Common myeloid progenitor, CD34-positive (primary cell): ENCODE results near the gene OR2T8.

Source experiments
- CTCF ChIA-PET: fragments of 350-600 bp; sonication (Branson Sonifier 250); formaldehyde crosslinking; loops from one replicate; lab custom pipeline; 2021; ENCODE audit warnings: antibody characterized with exemption; lab: Charles Lee
- POLR2A ChIA-PET: fragments of 350-600 bp; sonication (Branson Sonifier 250); formaldehyde crosslinking; loops from one replicate; lab custom pipeline; 2021; ENCODE audit warnings: antibody characterized with exemption; lab: Charles Lee
- DNase-seq, 3 donors: peaks; one replicate each; pipeline versions ENCODE4 v3.0.0 to v3.0.0-alpha.2; 2013
- H3K27ac ChIP-seq, 2 experiments: 1 replicate in 1 of 2; 2 replicates in 1 of 2; pipeline ENCODE4 v1.7.0; 2013; ENCODE audit warnings: inconsistent platforms in 2 of 2, low read length in 2 of 2, mild to moderate bottlenecking in 2 of 2, low read depth in 1 of 2, moderate library complexity in 1 of 2; ENCODE audit not compliant: severe bottlenecking in 2 of 2, insufficient read depth in 1 of 2, poor library complexity in 1 of 2
- H3K27me3 ChIP-seq, 5 experiments: replicated peaks in 2 of 5; 1 replicate in 3 of 5; 2 replicates in 2 of 5; pipeline versions ENCODE4 v1.6.1 to v1.7.0; 2013; ENCODE audit warnings: low read length in 4 of 5, mild to moderate bottlenecking in 2 of 5, moderate library complexity in 2 of 5, inconsistent platforms in 1 of 5; ENCODE audit not compliant: insufficient read depth in 5 of 5, control insufficient read depth in 4 of 5
- H3K36me3 ChIP-seq, 4 experiments: 1 replicate in 2 of 4; 2 replicates in 2 of 4; pipeline versions ENCODE4 v1.6.1 to v1.7.0; 2013; ENCODE audit warnings: low read length in 3 of 4, control low read depth in 1 of 4, mild to moderate bottlenecking in 1 of 4; ENCODE audit not compliant: control insufficient read depth in 4 of 4, insufficient read depth in 4 of 4
- H3K4me1 ChIP-seq, 4 experiments: 1 replicate in 3 of 4; 2 replicates in 1 of 4; pipeline versions ENCODE4 v1.6.1 to v1.7.1; 2013; ENCODE audit warnings: low read length in 3 of 4, mild to moderate bottlenecking in 3 of 4, control low read depth in 1 of 4, inconsistent platforms in 1 of 4, moderate library complexity in 1 of 4; ENCODE audit not compliant: control insufficient read depth in 4 of 4, insufficient read depth in 4 of 4; ENCODE audit errors: control extremely low read depth in 1 of 4
- H3K4me3 ChIP-seq, 7 experiments: 1 replicate in 4 of 7; 2 replicates in 3 of 7; pipeline versions ENCODE4 v1.5.1 to v1.7.0; 2013; ENCODE audit warnings: mild to moderate bottlenecking in 7 of 7, low read length in 6 of 7, moderate library complexity in 6 of 7, inconsistent platforms in 2 of 7, low read depth in 2 of 7, control low read depth in 1 of 7; ENCODE audit not compliant: insufficient read depth in 4 of 7, control insufficient read depth in 1 of 7; ENCODE audit errors: extremely low read depth in 1 of 7
- H3K9me3 ChIP-seq, 5 experiments: 1 replicate in 4 of 5; 2 replicates in 1 of 5; pipeline versions ENCODE4 v1.6.1 to v1.7.1; 2013; ENCODE audit warnings: low read length in 4 of 5, mild to moderate bottlenecking in 2 of 5, inconsistent platforms in 1 of 5, low read depth in 1 of 5, moderate library complexity in 1 of 5; ENCODE audit not compliant: control insufficient read depth in 4 of 5, insufficient read depth in 2 of 5; ENCODE audit errors: control extremely low read depth in 1 of 5
- WGBS: methylation state at CpG from one replicate; pipeline ENCODE4 v1.1.5; 2013; ENCODE audit not compliant: insufficient coverage; 5-methylcytosine and 5-hydroxymethylcytosine counted together

Gene OR2T8

DNA sequence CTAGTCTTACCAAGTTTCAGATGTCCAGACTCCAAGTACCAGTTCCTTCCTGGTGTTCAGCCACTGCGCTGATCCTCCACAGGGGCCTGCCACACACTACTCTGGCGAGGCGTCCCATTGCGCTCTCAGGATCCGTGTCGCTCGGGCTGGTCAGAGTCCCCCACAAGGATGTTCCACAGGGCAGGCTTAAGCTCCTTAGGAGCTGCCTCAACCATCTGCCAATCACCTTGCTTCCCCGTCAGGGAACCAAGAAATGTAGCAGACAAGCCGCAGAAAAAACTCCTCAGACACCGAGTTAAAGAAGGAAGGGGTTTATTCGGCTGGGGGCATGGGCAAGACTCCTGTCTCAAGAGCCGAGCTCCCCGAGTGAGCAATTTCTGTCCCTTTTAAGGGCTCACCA lies 14.9 kb upstream of the OR2T8 start:
- ChIA-PET CTCF (interaction anchor here (1.8 kb wide), 1 partner anchor 10 kb away, joined by 4 read pairs; the partner anchor contains the start of gene OR2W3), POLR2A (interaction anchor here (0.6 kb wide), 1 partner anchor 10 kb away, joined by 3 read pairs; the partner anchor contains the start of gene OR2W3)
- Histone ChIP-seq H3K27me3 (no peaks in the 10 kb centered on the region), H3K27ac (peak overlapping the region; percentile 43 to 89), H3K4me1 (peaks cover 15 to 34% (median 23%) of the 10 kb centered on the region in 4 experiments), H3K4me3 (peak overlapping the region in 2 of 7 experiments; percentile 28 to 56), H3K36me3 (no peaks in the 10 kb centered on the region), H3K9me3 (peaks cover 0 to 4% (median 0%) of the 10 kb centered on the region in 5 experiments)
- 86% methylated on average over 11 of the region's 13 CpGs for WGBS
- peak in 1 of 3 donors; percentile 38 for DNase-seq

DNA sequence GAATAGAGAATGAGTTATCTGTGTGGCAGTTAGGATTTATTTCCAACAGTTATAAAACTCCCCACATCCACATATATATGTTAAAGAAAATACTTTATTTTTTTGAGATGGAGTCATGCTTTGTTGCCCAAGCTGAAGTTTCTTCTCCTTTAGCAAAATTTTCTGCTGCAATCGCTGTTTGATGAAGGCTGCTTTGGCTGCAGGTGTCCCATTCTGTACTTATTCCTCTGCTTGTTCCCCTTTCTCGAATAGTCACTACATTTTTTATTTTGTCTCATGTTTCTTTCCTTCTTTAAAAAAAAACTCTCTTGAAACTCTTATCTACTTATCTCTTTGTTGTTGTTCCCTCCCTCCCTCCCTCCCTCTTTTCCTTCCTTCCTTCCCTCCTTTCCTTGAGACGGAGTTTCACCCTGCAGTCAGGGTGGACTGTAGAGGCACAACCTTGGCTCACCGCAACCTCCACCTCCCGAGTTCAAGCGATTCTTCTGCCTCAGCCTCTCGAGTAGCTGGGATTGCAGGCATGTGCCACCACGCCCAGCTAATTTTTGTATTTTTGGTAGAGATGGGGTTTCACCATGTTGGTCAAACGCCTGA lies 14.0 kb upstream of the OR2T8 start:
- Histone ChIP-seq H3K4me1 (peaks cover 15 to 34% (median 24%) of the 10 kb centered on the region in 4 experiments), H3K27me3 (no peaks in the 10 kb centered on the region), H3K9me3 (peaks cover 0 to 4% (median 0%) of the 10 kb centered on the region in 5 experiments), H3K27ac (peak overlapping the region; percentile 78 to 89), H3K36me3 (no peaks in the 10 kb centered on the region), H3K4me3 (peak overlapping the region in 6 of 7 experiments; percentile 36 to 68 (median 50))
- 5% methylated on average over 3 of the region's 9 CpGs for WGBS
- CTCF ChIA-PET, result interaction anchor here (0.9 to 1.8 kb wide), 4 partner anchors 10 to 48 kb away, joined by 3 to 13 read pairs (median 5); partner anchors contain the start of genes OR2W3 and TRIM58
- POLR2A ChIA-PET, result interaction anchor here (1.0 kb wide), 1 partner anchor 11 kb away, joined by 3 read pairs; no protein-coding TSS in a partner anchor
- peak; percentile 29 to 79 (median 69) for DNase-seq

DNA sequence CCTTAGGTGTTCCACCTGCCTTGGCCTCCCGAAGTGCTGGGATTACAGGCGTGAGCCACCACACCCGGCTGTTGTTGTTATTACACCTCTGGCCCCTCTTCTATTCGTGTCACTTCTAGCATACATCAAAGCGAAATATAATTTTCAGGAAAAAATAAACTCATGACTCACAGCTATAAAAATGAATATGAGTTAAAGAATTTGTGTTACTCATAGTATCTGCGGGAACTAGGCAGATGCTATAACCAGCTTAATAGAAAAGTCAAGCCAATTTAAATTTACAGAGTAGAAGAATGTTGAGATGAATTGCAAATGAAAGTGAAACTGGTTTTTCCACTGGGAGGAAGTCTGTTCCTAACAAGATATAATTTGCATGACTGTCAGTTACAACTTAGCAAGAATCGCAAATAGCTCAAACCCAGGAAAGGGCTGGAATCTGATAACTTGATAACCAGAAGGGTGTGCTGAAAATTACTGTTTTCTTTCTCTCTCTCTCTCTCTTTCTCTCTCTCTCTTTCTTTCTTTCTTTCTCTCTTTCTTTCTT lies 13.5 kb upstream of the OR2T8 start:
- H3K27me3 ChIP-seq, result no peaks in the 10 kb centered on the region

DNA sequence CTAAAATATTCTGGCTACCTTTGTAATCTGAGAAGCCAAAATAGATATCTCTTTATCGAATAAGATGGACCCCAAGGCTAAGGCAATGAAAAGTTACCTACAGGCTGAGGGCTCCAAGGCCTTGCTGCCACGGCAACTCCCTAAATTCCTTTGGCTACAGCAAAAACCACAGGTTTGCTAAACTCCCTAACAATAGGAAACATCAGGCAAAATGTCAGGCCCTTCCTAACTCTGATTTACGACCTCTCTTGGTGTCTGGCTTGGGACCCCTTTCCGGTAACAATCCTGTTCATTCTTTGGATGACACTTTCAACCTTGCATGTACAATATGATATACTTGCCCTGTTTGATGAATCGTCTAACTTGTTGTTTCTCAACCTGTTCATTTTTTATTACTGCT lies 11.3 kb upstream of the OR2T8 start:
- peaks cover 15 to 36% (median 25%) of the 10 kb centered on the region in 4 experiments for H3K4me1 ChIP-seq
- POLR2A ChIA-PET, result no interaction called here
- H3K36me3 ChIP-seq, result no peaks in the 10 kb centered on the region
- no peaks in the 10 kb centered on the region for H3K27me3 ChIP-seq
- 0% methylated on average over 4 of the region's 5 CpGs for WGBS
- DNase-seq, result peak; percentile 53 to 92 (median 88)
- peaks cover 0 to 4% (median 0%) of the 10 kb centered on the region in 5 experiments for H3K9me3 ChIP-seq
- H3K27ac ChIP-seq, result peak overlapping the region; percentile 65 to 74
- CTCF ChIA-PET, result no interaction called here
- H3K4me3 ChIP-seq, result peak overlapping the region in 2 of 7 experiments; percentile 28 to 39

More for the DNA sequence above, 13.5 kb upstream of the OR2T8 start:
- Histone ChIP-seq H3K4me3 (peak overlapping the region in 6 of 7 experiments; percentile 36 to 68 (median 50)), H3K27ac (peak overlapping the region; percentile 78 to 89), H3K36me3 (no peaks in the 10 kb centered on the region), H3K9me3 (peaks cover 0 to 4% (median 0%) of the 10 kb centered on the region in 5 experiments), H3K4me1 (peaks cover 15 to 34% (median 24%) of the 10 kb centered on the region in 4 experiments)
- ChIA-PET CTCF (interaction anchor here (0.8 to 1.8 kb wide), 5 partner anchors 10 to 49 kb away, joined by 3 to 13 read pairs (median 4); partner anchors contain the start of genes OR2W3 and TRIM58), POLR2A (interaction anchor here (1.0 kb wide), 1 partner anchor 10 kb away, joined by 3 read pairs; no protein-coding TSS in a partner anchor)
- peak; percentile 96 to 99 (median 97) for DNase-seq
- 3% methylated on average over 3 of the region's 7 CpGs for WGBS

DNA sequence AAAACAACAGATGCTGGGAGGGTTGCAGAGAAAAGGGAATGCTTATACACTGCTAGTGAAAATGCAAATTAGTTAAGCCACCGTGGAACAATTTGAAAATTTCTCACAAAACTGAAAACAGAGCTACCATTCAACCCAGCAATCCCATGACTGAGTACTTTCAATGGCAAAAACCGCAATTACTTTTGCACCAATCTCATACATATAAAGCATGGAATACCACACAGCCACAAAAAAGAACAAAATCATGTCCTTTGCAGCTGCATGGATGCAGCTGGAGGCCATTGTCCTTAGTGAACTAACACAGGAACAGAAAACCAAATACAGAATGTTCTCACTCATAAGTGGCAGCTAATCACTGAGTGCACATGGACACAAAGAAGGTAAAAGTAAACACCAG lies 6.3 kb upstream of the OR2T8 start:
- H3K9me3 ChIP-seq, result peaks cover 0 to 4% (median 0%) of the 10 kb centered on the region in 5 experiments
- H3K4me3 ChIP-seq, result no peak overlapping the region
- H3K36me3 ChIP-seq, result no peaks in the 10 kb centered on the region
- ChIA-PET CTCF (interaction anchor here (0.7 to 1.9 kb wide), 9 partner anchors 11 to 540 kb away, joined by 3 to 7 read pairs (median 3); no protein-coding TSS in a partner anchor), POLR2A (interaction anchor here (0.6 kb wide), 1 partner anchor 422 kb away, joined by 3 read pairs; no protein-coding TSS in a partner anchor)
- H3K27ac ChIP-seq, result no peak overlapping the region
- no peak for DNase-seq
- H3K4me1 ChIP-seq, result peaks cover 0 to 28% (median 9%) of the 10 kb centered on the region in 4 experiments
- 94% methylated on average over 2 of the region's 2 CpGs for WGBS
- no peaks in the 10 kb centered on the region for H3K27me3 ChIP-seq

DNA sequence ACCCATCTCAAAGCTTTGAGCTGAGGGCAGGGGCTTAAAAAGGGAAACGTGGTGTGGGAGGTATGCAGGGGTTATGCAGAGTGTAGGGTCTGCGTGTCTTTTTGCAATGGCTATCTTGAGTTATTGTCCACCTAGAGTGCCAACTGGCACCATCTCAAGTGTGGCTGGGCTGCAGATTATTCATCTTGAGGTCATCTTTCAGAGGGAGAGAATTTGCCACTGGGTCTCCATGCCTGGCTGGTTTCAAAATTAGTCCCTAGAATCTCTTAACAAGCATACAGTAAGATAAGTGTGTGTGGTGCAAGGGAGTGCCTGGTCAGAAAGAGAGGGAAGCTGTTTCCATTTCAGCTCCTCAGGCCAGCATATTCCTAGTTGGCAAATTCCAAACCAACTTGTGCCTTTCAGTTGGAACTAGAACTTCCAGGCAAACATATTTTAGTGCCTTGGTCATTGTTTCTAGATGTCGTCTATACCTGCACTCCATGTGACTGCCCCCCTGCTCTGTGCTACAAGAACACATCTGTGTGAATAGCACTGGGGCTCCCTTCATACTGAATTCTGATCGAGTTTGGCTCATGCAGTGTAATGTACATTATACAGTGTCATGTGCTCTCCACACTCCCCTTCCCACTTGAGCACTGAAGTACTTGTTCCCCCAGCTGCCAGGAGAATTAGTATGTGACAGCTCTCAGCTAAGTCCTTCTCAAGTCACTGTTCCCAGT lies 5.0 kb upstream of the OR2T8 start:
- H3K9me3 ChIP-seq, result peaks cover 0 to 4% (median 0%) of the 10 kb centered on the region in 5 experiments
- ChIA-PET POLR2A (no interaction called here), CTCF (interaction anchor here (1.4 to 3.6 kb wide), 5 partner anchors 8 to 233 kb away, joined by 3 to 13 read pairs (median 6); no protein-coding TSS in a partner anchor)
- 46% methylated on average over 2 of the region's 4 CpGs for WGBS
- DNase-seq, result peak in 2 of 3 donors; percentile 28 to 38
- peak overlapping the region in 2 of 7 experiments; percentile 5 to 8 for H3K4me3 ChIP-seq
- H3K27me3 ChIP-seq, result no peaks in the 10 kb centered on the region
- no peaks in the 10 kb centered on the region for H3K36me3 ChIP-seq
- peaks cover 0 to 24% (median 8%) of the 10 kb centered on the region in 4 experiments for H3K4me1 ChIP-seq
- no peak overlapping the region for H3K27ac ChIP-seq
